ENCODE results near the gene SLIT3.

Gene SLIT3

GRCh38 chr5:169024421-169024820, 276.5 kb downstream of the SLIT3 start:
- TF ChIP-seq, protein P1, sequence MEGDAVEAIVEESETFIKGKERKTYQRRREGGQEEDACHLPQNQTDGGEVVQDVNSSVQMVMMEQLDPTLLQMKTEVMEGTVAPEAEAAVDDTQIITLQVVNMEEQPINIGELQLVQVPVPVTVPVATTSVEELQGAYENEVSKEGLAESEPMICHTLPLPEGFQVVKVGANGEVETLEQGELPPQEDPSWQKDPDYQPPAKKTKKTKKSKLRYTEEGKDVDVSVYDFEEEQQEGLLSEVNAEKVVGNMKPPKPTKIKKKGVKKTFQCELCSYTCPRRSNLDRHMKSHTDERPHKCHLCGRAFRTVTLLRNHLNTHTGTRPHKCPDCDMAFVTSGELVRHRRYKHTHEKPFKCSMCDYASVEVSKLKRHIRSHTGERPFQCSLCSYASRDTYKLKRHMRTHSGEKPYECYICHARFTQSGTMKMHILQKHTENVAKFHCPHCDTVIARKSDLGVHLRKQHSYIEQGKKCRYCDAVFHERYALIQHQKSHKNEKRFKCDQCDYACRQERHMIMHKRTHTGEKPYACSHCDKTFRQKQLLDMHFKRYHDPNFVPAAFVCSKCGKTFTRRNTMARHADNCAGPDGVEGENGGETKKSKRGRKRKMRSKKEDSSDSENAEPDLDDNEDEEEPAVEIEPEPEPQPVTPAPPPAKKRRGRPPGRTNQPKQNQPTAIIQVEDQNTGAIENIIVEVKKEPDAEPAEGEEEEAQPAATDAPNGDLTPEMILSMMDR (IDR thresholded peaks at IDR 0.05; ENCODE audit: low read depth, low read length), result no peak
- H3K4me3 ChIP-seq (ENCODE audit: low read depth, low read length), result no peak overlapping the region

DNA sequence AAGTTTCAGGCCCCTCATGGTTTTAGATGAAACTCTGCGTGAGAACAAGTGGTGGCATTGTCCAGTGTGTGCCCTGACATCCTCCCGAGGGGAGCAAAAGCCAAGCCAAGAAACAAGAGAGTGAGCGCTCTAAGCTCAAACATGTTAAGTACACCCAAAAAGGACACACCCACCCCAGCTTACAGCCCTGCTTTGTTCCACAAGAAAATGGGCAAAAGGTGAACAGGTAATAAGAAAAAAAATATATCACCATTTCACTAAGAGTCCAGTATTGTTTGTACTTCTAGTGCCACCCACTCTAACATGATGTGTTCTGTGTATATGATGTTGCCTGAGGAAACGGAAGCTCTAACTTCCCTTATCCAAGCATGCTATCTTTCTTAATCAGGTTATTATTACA, 278.2 kb downstream of the SLIT3 start:
- TF ChIP-seq, protein P1 (IDR thresholded peaks at IDR 0.05; ENCODE audit: low read depth, low read length), result no peak
- no peak overlapping the region for H3K4me3 ChIP-seq (ENCODE audit: low read depth, low read length)

GRCh38 chr5:169020102-169020501, 280.8 kb downstream of the SLIT3 start:
- H3K4me3 ChIP-seq (ENCODE audit: low read depth, low read length), result no peak overlapping the region
- TF ChIP-seq, protein P1 (IDR thresholded peaks at IDR 0.05; ENCODE audit: low read depth, low read length), result no peak

GRCh38 chr5:169018925-169019324, 282.0 kb downstream of the SLIT3 start:
- TF ChIP-seq, protein P1 (IDR thresholded peaks at IDR 0.05; ENCODE audit: low read depth, low read length), result no peak
- H3K4me3 ChIP-seq (ENCODE audit: low read depth, low read length), result no peak overlapping the region

- H3K4me3 ChIP-seq (ENCODE audit: low read depth, low read length), result no peak overlapping the region
- TF ChIP-seq, protein P1 (IDR thresholded peaks at IDR 0.05; ENCODE audit: low read depth, low read length), result no peak
Observed at GRCh38 chr5:169015991-169016390, 284.9 kb downstream of the SLIT3 start.

DNA sequence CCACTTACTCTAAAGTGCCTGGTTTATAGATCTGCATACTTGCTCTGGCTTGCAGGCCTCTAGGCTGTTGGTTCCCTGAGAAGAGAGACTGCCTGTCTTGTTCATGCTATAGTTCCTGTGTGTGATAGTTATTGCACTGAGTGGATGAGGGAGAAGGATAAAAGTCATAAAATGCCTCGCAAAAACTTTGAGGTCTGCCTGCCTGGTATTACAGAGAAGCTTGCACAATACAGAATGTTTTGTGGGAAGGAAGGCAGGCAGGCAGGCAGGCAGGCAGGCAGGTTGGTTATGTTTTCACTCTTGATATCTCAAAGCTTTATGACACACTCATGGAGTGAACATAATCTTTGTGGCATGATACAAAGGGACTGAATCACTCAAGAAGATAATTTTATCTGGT, 287.1 kb downstream of the SLIT3 start:
- H3K4me3 ChIP-seq (ENCODE audit: low read depth, low read length), result no peak overlapping the region
- TF ChIP-seq, protein P1 (IDR thresholded peaks at IDR 0.05; ENCODE audit: low read depth, low read length), result no peak

DNA sequence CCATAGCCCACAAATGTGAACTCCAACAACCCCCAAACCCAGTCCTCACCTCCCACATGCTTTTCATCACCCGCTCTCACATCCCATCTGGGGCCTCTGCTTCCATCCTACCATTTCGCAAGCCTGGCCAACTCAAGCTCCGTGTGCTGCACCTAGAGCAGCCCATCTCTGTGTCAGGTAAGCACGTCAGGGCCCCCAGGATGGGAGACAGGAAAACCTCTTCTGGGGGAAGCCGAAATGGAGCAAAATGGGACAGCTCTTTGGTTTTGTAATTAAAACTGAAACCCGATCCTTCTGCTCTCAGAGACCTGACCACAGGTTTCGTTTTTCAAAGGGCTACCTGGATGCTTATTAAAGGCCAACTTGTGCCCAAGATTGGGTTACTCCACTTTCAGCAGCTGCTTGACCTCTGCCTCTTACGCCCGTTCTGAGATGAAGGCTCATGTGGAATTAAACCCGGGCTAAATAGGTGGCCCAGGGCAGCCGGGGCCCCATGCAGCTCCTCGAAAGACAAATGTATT, 287.7 kb downstream of the SLIT3 start:
- TF ChIP-seq, protein P1 (IDR thresholded peaks at IDR 0.05; ENCODE audit: low read depth, low read length), result no peak

More for the DNA sequence above, 287.7 kb downstream of the SLIT3 start:
- no peak overlapping the region for H3K4me3 ChIP-seq (ENCODE audit: low read depth, low read length)

Measured in WI38 (cell line).